CD4-positive, alpha-beta T cell (primary cell): Measurements from ENCODE around the gene VPS51. TPM values are rescaled to one million over a fixed set of nuclear protein-coding genes. Genes with fewer than 3 reads are reported as not detected.

Experiments
- ATAC-seq: fragments of 200-7000 bp; cut with Tn5 transposase; one replicate; pipeline ENCODE4 v1.10.0; 2022; ENCODE audit warnings: mild to moderate bottlenecking; ENCODE audit not compliant: poor library complexity
- CTCF ChIA-PET: fragments of 350-600 bp; sonication (Branson Sonifier 250); formaldehyde crosslinking; loops from one replicate; lab custom pipeline; 2021; ENCODE audit warnings: antibody characterized with exemption, inconsistent platforms; lab: Charles Lee
- POLR2A ChIA-PET: fragments of 350-600 bp; sonication (Branson Sonifier 250); formaldehyde crosslinking; loops from one replicate; lab custom pipeline; 2021; ENCODE audit warnings: antibody characterized with exemption, inconsistent platforms; lab: Charles Lee
- DNase-seq, 14 experiments: peaks; one replicate each; pipeline ENCODE4 v3.0.0-alpha.2; 2013 to 2020; ENCODE audit warnings: mixed read lengths in 2 of 14
- H3K27ac ChIP-seq, 2 donors: one replicate each; pipeline versions ENCODE4 v1.5.1 to v1.7.0; 2013; ENCODE audit warnings: low read length in 2 of 2, low read depth in 1 of 2, mild to moderate bottlenecking in 1 of 2
- H3K27me3 ChIP-seq, 2 experiments: 1 replicate in 1 of 2; 2 replicates in 1 of 2; pipeline versions ENCODE4 v1.6.1 to v1.7.0; 2013; ENCODE audit warnings: low read length in 2 of 2, control low read depth in 1 of 2, mild to moderate bottlenecking in 1 of 2, moderate library complexity in 1 of 2; ENCODE audit not compliant: insufficient read depth in 2 of 2, control insufficient read depth in 1 of 2
- H3K36me3 ChIP-seq: one replicate; pipeline ENCODE4 v1.6.1; 2013; ENCODE audit warnings: low read length, control low read depth; ENCODE audit not compliant: insufficient read depth
- H3K4me1 ChIP-seq: one replicate; pipeline ENCODE4 v1.6.1; 2013; ENCODE audit warnings: low read length, control low read depth; ENCODE audit not compliant: insufficient read depth
- H3K4me3 ChIP-seq: one replicate; pipeline ENCODE4 v1.5.1; 2013; ENCODE audit warnings: mild to moderate bottlenecking, low read length, moderate library complexity
- H3K9me3 ChIP-seq, 2 experiments: 1 replicate in 1 of 2; 2 replicates in 1 of 2; pipeline versions ENCODE4 v1.6.1 to v1.7.0; 2013; ENCODE audit warnings: low read length in 2 of 2, mild to moderate bottlenecking in 2 of 2, control low read depth in 1 of 2, moderate library complexity in 1 of 2; ENCODE audit not compliant: control insufficient read depth in 1 of 2, insufficient read depth in 1 of 2
- H3K27ac Mint-ChIP-seq: one replicate; pipeline ENCODE4 v1.8.0; 2020; ENCODE audit warnings: mixed read lengths
- H3K27me3 Mint-ChIP-seq: one replicate; pipeline ENCODE4 v1.8.0; 2021; ENCODE audit warnings: mixed read lengths
- H3K36me3 Mint-ChIP-seq: one replicate; pipeline ENCODE4 v1.8.0; 2021; ENCODE audit warnings: low read depth, mixed read lengths
- H3K4me1 Mint-ChIP-seq: one replicate; pipeline ENCODE4 v1.8.0; 2021; ENCODE audit warnings: low read depth, mixed read lengths
- H3K4me3 Mint-ChIP-seq: one replicate; pipeline ENCODE4 v1.8.0; 2020; ENCODE audit warnings: mild to moderate bottlenecking, mixed read lengths
- H3K9me3 Mint-ChIP-seq: one replicate; pipeline ENCODE4 v1.8.0; 2020; ENCODE audit warnings: mixed read lengths
- intact Hi-C, 2 experiments: fragments of 100-400 bp; cut with DNase I in 1 of 2; cut with micrococcal nuclease in 1 of 2; formaldehyde crosslinking; loops; one replicate each; pipeline versions ENCODE4 v1.15.1 to v1.9.0; 2023 to 2025; cut with DNase I, micrococcal nuclease
- total RNA-seq, 174 experiments: library from RNA in 2 of 174; stranded (reverse) in 2 of 174; gene quantifications; one replicate each; pipeline ENCODE4 v1.2.3 and lab custom pipeline; 2021 to 2026
- TF ChIP-seq, protein P1 (sequence below): fragments of 200-600 bp; IDR thresholded peaks from one replicate; pipeline ENCODE4 v1.8.0; 2022; ENCODE audit warnings: antibody characterized with exemption, mild to moderate bottlenecking

Gene VPS51
- total RNA-seq, 2 experiments from 2014 or later, result 243 to 246 TPM

DNA sequence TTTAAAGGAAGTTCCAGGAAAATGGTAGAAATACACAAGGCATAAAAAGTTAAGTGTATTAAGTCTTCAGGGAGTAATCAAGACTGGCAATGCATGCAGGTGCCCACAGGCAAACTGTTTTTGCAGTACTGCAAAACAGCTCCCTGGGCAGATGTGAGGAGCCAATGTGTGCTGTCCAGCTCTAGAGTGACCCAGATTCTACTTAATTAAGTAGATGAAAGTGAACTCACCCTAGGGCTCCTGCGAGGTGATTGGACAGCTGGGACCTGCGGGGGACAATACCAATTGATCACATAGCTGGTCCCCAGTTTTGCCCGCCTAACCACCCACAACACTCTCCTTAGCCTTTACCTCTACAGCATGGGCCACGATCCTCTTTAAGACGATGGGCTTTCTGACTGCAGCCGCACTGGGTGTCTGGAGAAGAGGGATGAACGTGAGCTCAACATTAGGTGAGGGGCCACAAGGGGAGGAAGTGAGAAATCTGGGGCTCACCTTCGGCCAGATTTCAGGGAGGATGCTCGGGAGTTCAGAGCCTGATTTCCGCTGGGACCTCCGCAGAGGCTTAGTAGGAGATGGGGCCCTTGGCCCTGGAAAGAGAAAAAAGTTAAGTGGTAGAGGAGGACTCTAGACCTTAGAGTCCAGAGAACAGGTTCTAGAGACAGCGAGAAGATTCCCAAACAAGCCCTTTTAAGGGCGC, 12.7 kb upstream of the VPS51 start:
- Mint-ChIP-seq H3K4me1 (peaks cover 38% of the 10 kb centered on the region), H3K27ac (peak overlapping the region; percentile 97), H3K27me3 (no peaks in the 10 kb centered on the region), H3K4me3 (peak overlapping the region; percentile 98), H3K36me3 (peaks cover 41% of the 10 kb centered on the region), H3K9me3 (no peaks in the 10 kb centered on the region)
- Histone ChIP-seq H3K36me3 (peaks cover 37% of the 10 kb centered on the region), H3K4me3 (peak overlapping the region; percentile 80), H3K9me3 (no peaks in the 10 kb centered on the region), H3K27ac (peak overlapping the region; percentile 86 to 97), H3K4me1 (peaks cover 28% of the 10 kb centered on the region), H3K27me3 (no peaks in the 10 kb centered on the region)
- DNase-seq, result no peak
- CTCF ChIA-PET, result interaction anchor here (0.9 to 1.7 kb wide), 2 partner anchors 11 to 69 kb away, joined by 4 to 5 read pairs; partner anchors contain the start of gene ARL2
- no peak for ATAC-seq
- TF ChIP-seq, protein P1, sequence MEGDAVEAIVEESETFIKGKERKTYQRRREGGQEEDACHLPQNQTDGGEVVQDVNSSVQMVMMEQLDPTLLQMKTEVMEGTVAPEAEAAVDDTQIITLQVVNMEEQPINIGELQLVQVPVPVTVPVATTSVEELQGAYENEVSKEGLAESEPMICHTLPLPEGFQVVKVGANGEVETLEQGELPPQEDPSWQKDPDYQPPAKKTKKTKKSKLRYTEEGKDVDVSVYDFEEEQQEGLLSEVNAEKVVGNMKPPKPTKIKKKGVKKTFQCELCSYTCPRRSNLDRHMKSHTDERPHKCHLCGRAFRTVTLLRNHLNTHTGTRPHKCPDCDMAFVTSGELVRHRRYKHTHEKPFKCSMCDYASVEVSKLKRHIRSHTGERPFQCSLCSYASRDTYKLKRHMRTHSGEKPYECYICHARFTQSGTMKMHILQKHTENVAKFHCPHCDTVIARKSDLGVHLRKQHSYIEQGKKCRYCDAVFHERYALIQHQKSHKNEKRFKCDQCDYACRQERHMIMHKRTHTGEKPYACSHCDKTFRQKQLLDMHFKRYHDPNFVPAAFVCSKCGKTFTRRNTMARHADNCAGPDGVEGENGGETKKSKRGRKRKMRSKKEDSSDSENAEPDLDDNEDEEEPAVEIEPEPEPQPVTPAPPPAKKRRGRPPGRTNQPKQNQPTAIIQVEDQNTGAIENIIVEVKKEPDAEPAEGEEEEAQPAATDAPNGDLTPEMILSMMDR, result no peak
- intact Hi-C loops, result loop anchor here in 1 of 2 experiments (5.0 to 10.0 kb wide), 3 partner anchors 161 to 1262 kb away; partner anchors contain the start of genes B4GAT1, BRMS1, CDC42BPG and PPP2R5B
- POLR2A ChIA-PET, result interaction anchor here (0.9 to 2.2 kb wide), 6 partner anchors 13 to 52 kb away, joined by 3 to 9 read pairs (median 6); partner anchors contain the start of genes FAU, MRPL49, SAC3D1 and TM7SF2

DNA sequence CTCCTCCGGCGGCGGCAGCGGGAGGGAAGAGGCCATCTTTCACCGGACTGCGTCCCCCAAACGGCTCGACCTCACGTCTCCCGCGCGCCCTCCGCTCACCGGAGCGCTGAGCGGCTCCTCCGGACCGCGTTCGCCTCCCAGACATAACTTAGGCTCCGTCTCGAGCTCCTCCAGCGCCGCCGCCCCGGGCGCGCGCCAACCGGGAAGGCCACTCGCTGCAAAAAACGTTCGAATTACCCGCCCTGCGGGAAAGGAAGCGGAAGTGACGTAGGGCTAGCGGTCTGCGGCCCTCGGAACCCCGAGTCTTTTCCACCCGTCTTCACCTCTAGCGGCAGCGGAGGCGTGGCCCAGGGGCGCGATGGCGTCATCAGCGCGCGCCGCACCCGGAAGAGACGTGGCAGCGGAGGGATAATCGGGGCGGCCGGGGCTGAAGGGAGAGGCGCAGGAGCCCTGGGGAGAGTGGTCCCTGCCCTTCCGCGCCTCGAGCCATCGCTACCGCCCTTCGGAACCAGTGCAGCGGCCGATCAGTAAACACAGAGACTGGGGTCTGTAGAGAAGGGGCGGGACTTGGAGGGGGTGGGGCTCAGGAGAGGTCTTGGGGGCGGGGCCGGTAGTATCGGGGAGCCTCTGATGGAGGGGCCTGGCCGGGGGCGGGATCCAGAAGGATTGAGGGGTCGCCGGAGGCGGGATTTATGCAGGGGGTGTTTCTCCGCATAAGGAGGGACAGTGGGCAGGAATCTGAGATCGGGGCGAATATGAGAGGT, 12.0 kb upstream of the VPS51 start, which contains the start of the genes CDCA5 and ZFPL1:
Gene CDCA5, minus strand, starts transcription at position 207 of the 764 bp plus-strand sequence. Its CDS starts 62 bp downstream, at position 145.
Gene ZFPL1, plus strand, starts transcription at position 389 of the 764 bp plus-strand sequence. CDS start 477 bp downstream, outside the sequence.
- H3K27me3 Mint-ChIP-seq, result no peaks in the 10 kb centered on the region
- H3K4me1 Mint-ChIP-seq, result peaks cover 33% of the 10 kb centered on the region
- no peaks in the 10 kb centered on the region for H3K9me3 Mint-ChIP-seq
- peaks cover 48% of the 10 kb centered on the region for H3K36me3 Mint-ChIP-seq
- Histone ChIP-seq H3K4me1 (peaks cover 21% of the 10 kb centered on the region), H3K27ac (peak within 1 kb of the TSS; percentile 86 to 97), H3K9me3 (no peaks in the 10 kb centered on the region), H3K36me3 (peaks cover 44% of the 10 kb centered on the region), H3K4me3 (peak within 1 kb of the TSS; percentile 80), H3K27me3 (no peaks in the 10 kb centered on the region)
- ATAC-seq (peak; percentile 87), DNase-seq (peak; percentile 92 to 98 (median 95))
- ChIA-PET CTCF (interaction anchor here (1.7 kb wide), 1 partner anchor 70 kb away, joined by 5 read pairs; the partner anchor contains the start of gene ARL2), POLR2A (interaction anchor here (1.0 to 2.2 kb wide), 5 partner anchors 12 to 51 kb away, joined by 3 to 9 read pairs (median 7); partner anchors contain the start of genes FAU, MRPL49, SAC3D1 and TM7SF2)
- intact Hi-C loops, result loop anchor here (1.0 to 10.0 kb wide), 9 partner anchors 12 to 1261 kb away; partner anchors contain the start of genes FAU (in 2 of the 2), MRPL49 (in 2 of the 2), VPS51 (in 2 of the 2) and ZNHIT2 (in 2 of the 2)
- TF ChIP-seq, protein P1, result no peak
- H3K27ac Mint-ChIP-seq, result peak within 1 kb of the TSS; percentile 97
- peak within 1 kb of the TSS; percentile 98 for H3K4me3 Mint-ChIP-seq
